Esophagus squamous epithelium (tissue), 5 donors: ENCODE results near the gene CTSH. TPM values are rescaled to one million over a fixed set of nuclear protein-coding genes. Genes with fewer than 3 reads are reported as not detected.
"Not testable (repeated sequence)": the region's sequence is repeated elsewhere in the genome, so short reads cannot be mapped to it uniquely, and the experiment has no call there.

Experiments used
- DNase-seq: peaks from one replicate; lab custom pipeline; 2025; lab: John Stamatoyannopoulos, UW
- H3K27ac ChIP-seq, 4 donors: fragments of 200-600 bp; sonication (generic); one replicate each; pipeline ENCODE4 v1.5.1; 2016 to 2019; ENCODE audit warnings: mild to moderate bottlenecking in 1 of 4
- H3K27me3 ChIP-seq, 4 donors: fragments of 200-600 bp; sonication (generic); 1 replicate in 3 of 4; 2 replicates in 1 of 4; pipeline versions ENCODE4 v1.5.1 to v1.6.0; 2017 to 2021; ENCODE audit warnings: antibody characterized with exemption in 1 of 4
- H3K36me3 ChIP-seq, 3 donors: fragments of 200-600 bp; sonication (generic); one replicate each; pipeline ENCODE4 v1.5.1; 2016 to 2019
- H3K4me1 ChIP-seq, 3 donors: fragments of 200-600 bp; sonication (generic); one replicate each; pipeline ENCODE4 v1.5.1; 2017 to 2019
- H3K4me3 ChIP-seq, 4 donors: fragments of 200-600 bp; sonication (generic); 1 replicate in 3 of 4; 2 replicates in 1 of 4; pipeline ENCODE4 v1.5.1; 2016 to 2019; ENCODE audit warnings: mild to moderate bottlenecking in 2 of 4, moderate library complexity in 1 of 4
- H3K9me3 ChIP-seq, 3 donors: fragments of 200-600 bp; sonication (generic); one replicate each; pipeline ENCODE4 v1.5.1; 2016 to 2019
- CTCF ChIP-seq, 6 experiments: fragments of 450-650 bp in 4 of 6; fragments of 200-600 bp in 2 of 6; sonication (generic) in 2 of 6; IDR thresholded peaks; one replicate each; pipeline ENCODE4 v1.5.1; 2016 to 2019; ENCODE audit warnings: antibody characterized with exemption in 6 of 6, mild to moderate bottlenecking in 4 of 6, moderate library complexity in 4 of 6
- POLR2A ChIP-seq, 4 donors: fragments of 450-650 bp; IDR thresholded peaks; one replicate each; pipeline ENCODE4 v1.6.1; 2017; ENCODE audit warnings: antibody characterized with exemption in 4 of 4, mild to moderate bottlenecking in 4 of 4, moderate library complexity in 3 of 4
- WGBS, 2 donors: methylation state at CpG; one replicate each; pipeline ENCODE4 v1.1.5; 2018; 5-methylcytosine and 5-hydroxymethylcytosine counted together
- intact Hi-C: fragments of 100-400 bp; cut with DNase I; formaldehyde crosslinking; loops from one replicate; pipeline ENCODE4 v1.15.0; 2022
- total RNA-seq, 4 donors: library from RNA; depleted of rRNA; stranded (reverse); fragments of >200 nt; gene quantifications; one replicate each; pipeline ENCODE4 v1.1.0, GENCODE V29; 2016
- donor health status: DM: yes; HTN: yes; CAD: no.

The CTSH gene
- total RNA-seq, 4 donors from 2014 or later, result 19.7 to 115 (median 69.6) TPM

GRCh38 chr15:78930577-78931388 is 14.1 kb downstream of the CTSH start:
- H3K27ac ChIP-seq, result peak overlapping the region; percentile 73 to 84 (median 77)
- WGBS, 2 donors, result 65 to 69% methylated on average over 6 to 7 of the region's 11 CpGs

GRCh38 chr15:78929536-78930264 is 15.1 kb downstream of the CTSH start:
- TF ChIP-seq POLR2A (IDR thresholded peaks at IDR 0.05) (no peak), CTCF (IDR thresholded peaks at IDR 0.05) (no peak)
- Histone ChIP-seq H3K9me3 (no peaks in the 10 kb centered on the region), H3K4me3 (no peak overlapping the region), H3K4me1 (peaks cover 4 to 74% (median 25%) of the 10 kb centered on the region in 3 donors), H3K36me3 (peaks cover 0 to 60% (median 0%) of the 10 kb centered on the region in 3 donors), H3K27ac (peak overlapping the region; percentile 15 to 81 (median 70)), H3K27me3 (no peaks in the 10 kb centered on the region)
- 61 to 84% methylated on average over 8 to 9 of the region's 16 CpGs for WGBS, 2 donors
- DNase-seq, result no peak
- intact Hi-C loops, result no loop called here

More at GRCh38 chr15:78930577-78931388, 14.1 kb downstream of the CTSH start:
- DNase-seq, result no peak
- no peak overlapping the region for H3K4me3 ChIP-seq
- TF ChIP-seq POLR2A (IDR thresholded peaks at IDR 0.05) (no peak), CTCF (IDR thresholded peaks at IDR 0.05) (no peak)
- H3K27me3 ChIP-seq, result no peaks in the 10 kb centered on the region
- intact Hi-C loops, result no loop called here
- peaks cover 0 to 58% (median 0%) of the 10 kb centered on the region in 3 donors for H3K36me3 ChIP-seq
- no peaks in the 10 kb centered on the region for H3K9me3 ChIP-seq
- H3K4me1 ChIP-seq, result peaks cover 4 to 77% (median 25%) of the 10 kb centered on the region in 3 donors

- peaks cover 0 to 60% (median 1%) of the 10 kb centered on the region in 3 donors for H3K36me3 ChIP-seq
- no peak overlapping the region for H3K4me3 ChIP-seq
- intact Hi-C loops, result no loop called here
- H3K4me1 ChIP-seq, result peaks cover 0 to 64% (median 19%) of the 10 kb centered on the region in 3 donors
- no peak overlapping the region for H3K27ac ChIP-seq
- H3K9me3 ChIP-seq, result no peaks in the 10 kb centered on the region
- no peak for TF ChIP-seq CTCF (IDR thresholded peaks at IDR 0.05)
- TF ChIP-seq POLR2A (IDR thresholded peaks at IDR 0.05), result no peak
- DNase-seq, result no peak
- H3K27me3 ChIP-seq, result no peaks in the 10 kb centered on the region
- WGBS, 2 donors, result 90 to 96% methylated on average over 12 of the region's 14 CpGs
Observed at GRCh38 chr15:78928616-78929093, 16.2 kb downstream of the CTSH start.

GRCh38 chr15:78928176-78928575 is 16.7 kb downstream of the CTSH start:
- 89 to 90% methylated on average over 9 to 12 of the region's 14 CpGs for WGBS, 2 donors
- H3K9me3 ChIP-seq, H3K27ac ChIP-seq, DNase-seq, H3K27me3 ChIP-seq, H3K4me3 ChIP-seq, intact Hi-C loops: not testable (repeated sequence)
- H3K36me3 ChIP-seq, result peaks cover 0 to 60% (median 6%) of the 10 kb centered on the region in 3 donors
- H3K4me1 ChIP-seq, result peaks cover 0 to 59% (median 19%) of the 10 kb centered on the region in 3 donors

- no peak for TF ChIP-seq POLR2A (IDR thresholded peaks at IDR 0.05)
- no peak for TF ChIP-seq CTCF (IDR thresholded peaks at IDR 0.05)
- no peak for DNase-seq
- peaks cover 0 to 50% (median 19%) of the 10 kb centered on the region in 3 donors for H3K4me1 ChIP-seq
- H3K36me3 ChIP-seq, result peaks cover 8 to 68% (median 15%) of the 10 kb centered on the region in 3 donors
- H3K9me3 ChIP-seq, result no peaks in the 10 kb centered on the region
- 73% methylated on average over 11 to 16 of the region's 17 CpGs for whole genome bisulfite sequencing, 2 donors
- H3K4me3 ChIP-seq, result no peak overlapping the region
- peak overlapping the region in 1 of 4 donors; percentile 0 for H3K27ac ChIP-seq
- intact Hi-C loops, result no loop called here
- H3K27me3 ChIP-seq, result no peaks in the 10 kb centered on the region
Observed at GRCh38 chr15:78927077-78927790, 17.6 kb downstream of the CTSH start.
